Natural killer cell (primary cell): ENCODE results near the gene PSPH. TPM values are rescaled to one million over a fixed set of nuclear protein-coding genes. Genes with fewer than 3 reads are reported as not detected.

Experiments used
- ATAC-seq, 3 donors: fragments of 150-1000 bp in 2 of 3; fragments of 200-7000 bp in 1 of 3; cut with Tn5 transposase; 1 replicate in 1 of 3; 2 replicates in 2 of 3; pipeline ENCODE4 v1.10.0; 2021; ENCODE audit warnings: mild to moderate bottlenecking in 2 of 3, moderate library complexity in 2 of 3
- DNase-seq, 2 donors: peaks; one replicate each; pipeline versions ENCODE4 v3.0.0 to v3.0.0-alpha.2; 2013 to 2021; ENCODE audit warnings: mixed read lengths in 1 of 2
- H3K27ac ChIP-seq: one replicate; pipeline ENCODE4 v1.5.1; 2013; ENCODE audit warnings: mild to moderate bottlenecking, low read length
- H3K27me3 ChIP-seq: one replicate; pipeline ENCODE4 v1.6.1; 2013; ENCODE audit warnings: low read length; ENCODE audit not compliant: control insufficient read depth, insufficient read depth
- H3K36me3 ChIP-seq: one replicate; pipeline ENCODE4 v1.6.1; 2013; ENCODE audit warnings: low read length; ENCODE audit not compliant: control insufficient read depth, insufficient read depth
- H3K4me1 ChIP-seq: one replicate; pipeline ENCODE4 v1.6.1; 2013; ENCODE audit warnings: low read length; ENCODE audit not compliant: control insufficient read depth, insufficient read depth
- H3K4me3 ChIP-seq: one replicate; pipeline ENCODE4 v1.5.1; 2013; ENCODE audit warnings: low read length
- H3K9me3 ChIP-seq: one replicate; pipeline ENCODE4 v1.6.1; 2013; ENCODE audit warnings: low read length; ENCODE audit not compliant: control insufficient read depth, insufficient read depth
- H3K27ac Mint-ChIP-seq, 2 donors: one replicate each; pipeline ENCODE4 v1.8.0; 2022; ENCODE audit warnings: mild to moderate bottlenecking in 2 of 2, mixed read lengths in 2 of 2, moderate library complexity in 1 of 2
- H3K27me3 Mint-ChIP-seq, 2 donors: one replicate each; pipeline ENCODE4 v1.8.0; 2022; ENCODE audit warnings: low read depth in 2 of 2, mixed read lengths in 2 of 2
- H3K36me3 Mint-ChIP-seq: one replicate; pipeline ENCODE4 v1.8.0; 2022; ENCODE audit warnings: mixed read lengths
- H3K4me1 Mint-ChIP-seq, 2 donors: one replicate each; pipeline ENCODE4 v1.8.0; 2022; ENCODE audit warnings: mixed read lengths in 2 of 2
- H3K4me3 Mint-ChIP-seq: one replicate; pipeline ENCODE4 v1.8.0; 2022; ENCODE audit warnings: mild to moderate bottlenecking, moderate library complexity, mixed read lengths
- H3K9me3 Mint-ChIP-seq, 2 donors: one replicate each; pipeline ENCODE4 v1.8.0; 2022; ENCODE audit warnings: mixed read lengths in 2 of 2
- CTCF ChIP-seq: fragments of 200-600 bp; IDR thresholded peaks from one replicate; pipeline ENCODE4 v1.8.0; 2022; ENCODE audit warnings: antibody characterized with exemption
- WGBS: methylation state at CpG from one replicate; pipeline ENCODE4 v1.1.7; 2013; ENCODE audit warnings: missing lambda C conversion rate; ENCODE audit not compliant: insufficient coverage; 5-methylcytosine and 5-hydroxymethylcytosine counted together
- intact Hi-C: fragments of 100-400 bp; cut with micrococcal nuclease; formaldehyde crosslinking; loops from one replicate; pipeline ENCODE4 v1.14.2; 2022
- total RNA-seq, 4 donors: library from RNA; stranded (reverse); fragments of 120-200 nt in 1 of 4; gene quantifications; one replicate each; pipeline versions ENCODE4 v1.2.3 to v1.2.4, GENCODE V29; 2013 to 2022

The PSPH gene
- total RNA-seq, 3 donors from 2014 or later (not counting 1 experiment from before 2014, with no cell fraction given), result 2.8 to 4.1 (median 3.8) TPM

DNA sequence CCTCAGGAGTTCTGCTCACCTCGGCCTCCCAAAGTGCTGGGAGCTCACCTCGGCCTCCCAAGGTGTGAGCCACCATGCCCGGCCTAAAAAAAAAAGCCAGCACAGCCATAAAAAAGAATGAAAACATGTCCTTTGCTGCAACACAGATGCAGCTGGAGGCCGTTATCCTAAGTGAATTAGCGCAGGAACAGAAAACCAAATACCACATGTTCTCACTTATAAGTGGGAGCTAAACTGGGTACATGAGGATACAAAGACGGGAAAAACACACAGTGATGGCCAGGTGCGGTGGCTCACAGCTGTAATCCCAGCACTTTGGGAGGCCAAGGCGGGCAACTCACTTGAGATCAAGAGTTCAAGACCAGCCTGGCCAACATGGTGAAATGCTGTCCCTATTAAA is 20.9 kb downstream of the PSPH start:
- no peak for TF ChIP-seq CTCF
- Mint-ChIP-seq H3K4me1 (peaks cover 5 to 7% of the 10 kb centered on the region in 2 donors), H3K9me3 (no peaks in the 10 kb centered on the region), H3K4me3 (no peak overlapping the region), H3K27me3 (no peaks in the 10 kb centered on the region), H3K27ac (no peak overlapping the region), H3K36me3 (no peaks in the 10 kb centered on the region)
- no peak overlapping the region for H3K27ac ChIP-seq
- no peaks in the 10 kb centered on the region for H3K27me3 ChIP-seq
- DNase-seq, result no peak
- no peaks in the 10 kb centered on the region for H3K9me3 ChIP-seq
- no peak overlapping the region for H3K4me3 ChIP-seq
- WGBS, result 92% methylated on average over 8 of the region's 8 CpGs
- no peak for ATAC-seq
- intact Hi-C loops, result no loop called here
- peaks cover 2% of the 10 kb centered on the region for H3K4me1 ChIP-seq
- no peaks in the 10 kb centered on the region for H3K36me3 ChIP-seq

DNA sequence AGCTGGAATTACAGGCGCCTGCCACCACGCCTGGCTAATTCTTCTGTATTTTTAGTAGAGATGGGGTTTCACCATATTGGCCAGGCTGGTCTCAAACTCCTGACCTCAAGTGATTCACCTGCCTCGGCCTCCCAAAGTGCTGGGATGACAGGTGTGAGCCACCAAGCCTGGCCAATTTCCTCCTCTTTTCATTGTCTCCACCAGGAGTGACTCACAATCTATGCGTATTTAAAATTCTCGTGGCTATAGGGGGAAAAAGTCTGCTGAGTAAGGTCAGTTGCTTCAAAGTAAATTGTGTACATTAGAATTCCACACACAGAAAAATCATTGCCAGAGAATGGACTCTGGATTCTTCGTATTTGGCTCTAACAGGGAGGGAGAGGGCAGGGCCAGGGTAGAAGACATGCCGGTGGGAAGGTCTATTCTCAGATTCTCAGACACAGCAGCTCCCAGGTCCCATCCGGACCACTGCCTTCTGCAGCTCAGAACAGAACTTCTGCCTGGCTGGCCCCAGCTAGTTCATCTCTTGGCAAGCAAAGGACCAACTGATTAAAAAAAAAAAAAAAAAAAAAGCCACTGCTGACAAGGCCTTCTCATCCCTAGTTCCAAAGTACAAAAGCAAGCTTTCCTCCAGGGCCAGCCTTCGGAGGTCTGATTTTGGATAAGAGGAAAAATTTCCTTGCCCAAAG is 22.2 kb downstream of the PSPH start:
- Mint-ChIP-seq H3K36me3 (no peaks in the 10 kb centered on the region), H3K27me3 (no peaks in the 10 kb centered on the region), H3K4me1 (peaks cover 5 to 7% of the 10 kb centered on the region in 2 donors), H3K4me3 (no peak overlapping the region), H3K9me3 (no peaks in the 10 kb centered on the region), H3K27ac (no peak overlapping the region)
- 93% methylated on average over 7 of the region's 9 CpGs for WGBS
- Histone ChIP-seq H3K27ac (no peak overlapping the region), H3K4me3 (no peak overlapping the region), H3K4me1 (no peaks in the 10 kb centered on the region), H3K27me3 (no peaks in the 10 kb centered on the region), H3K36me3 (no peaks in the 10 kb centered on the region), H3K9me3 (no peaks in the 10 kb centered on the region)
- intact Hi-C loops, result no loop called here
- no peak for ATAC-seq
- no peak for DNase-seq
- no peak for TF ChIP-seq CTCF

- Histone ChIP-seq H3K4me3 (no peak overlapping the region), H3K27ac (no peak overlapping the region), H3K4me1 (no peaks in the 10 kb centered on the region), H3K27me3 (no peaks in the 10 kb centered on the region), H3K36me3 (no peaks in the 10 kb centered on the region), H3K9me3 (no peaks in the 10 kb centered on the region)
- no peak overlapping the region for H3K4me3 Mint-ChIP-seq
- H3K27ac Mint-ChIP-seq, result no peak overlapping the region
- no peak for TF ChIP-seq CTCF
- WGBS, result 92% methylated on average over 1 of the region's 2 CpGs
- no peaks in the 10 kb centered on the region for H3K4me1 Mint-ChIP-seq
- no peaks in the 10 kb centered on the region for H3K9me3 Mint-ChIP-seq
- no peaks in the 10 kb centered on the region for H3K36me3 Mint-ChIP-seq
- DNase-seq, result no peak
- intact Hi-C loops, result no loop called here
- no peak for ATAC-seq
- no peaks in the 10 kb centered on the region for H3K27me3 Mint-ChIP-seq
These were observed 24.7 kb downstream of the PSPH start for GRCh38 chr7:56026538-56026937.

GRCh38 chr7:56023500-56023899 is 27.7 kb downstream of the PSPH start:
- Histone ChIP-seq H3K36me3 (no peaks in the 10 kb centered on the region), H3K27ac (no peak overlapping the region), H3K4me1 (no peaks in the 10 kb centered on the region), H3K27me3 (no peaks in the 10 kb centered on the region), H3K9me3 (no peaks in the 10 kb centered on the region), H3K4me3 (no peak overlapping the region)
- no peaks in the 10 kb centered on the region for H3K9me3 Mint-ChIP-seq
- no peak overlapping the region for H3K4me3 Mint-ChIP-seq
- TF ChIP-seq CTCF, result no peak
- H3K27ac Mint-ChIP-seq, result no peak overlapping the region
- DNase-seq (no peak), ATAC-seq (no peak)
- H3K27me3 Mint-ChIP-seq, result no peaks in the 10 kb centered on the region
- H3K36me3 Mint-ChIP-seq, result no peaks in the 10 kb centered on the region
- H3K4me1 Mint-ChIP-seq, result no peaks in the 10 kb centered on the region
- intact Hi-C loops, result no loop called here
